GM18861 (cell line): Measurements from ENCODE around the gene CTDP1.

Experiments
- ATAC-seq: cut with Tn5 transposase; IDR thresholded peaks from one replicate; pipeline ENCODE4 v1.9.1; 2021; ENCODE audit not compliant: unreplicated experiment

CTDP1 gene

GRCh38 chr18:79643054-79643984 is 36.3 kb upstream of the CTDP1 start:
- no peak for ATAC-seq

GRCh38 chr18:79644006-79644665 is 35.5 kb upstream of the CTDP1 start:
- ATAC-seq = peak; percentile 83

GRCh38 chr18:79644666-79645057 is 34.9 kb upstream of the CTDP1 start:
- ATAC-seq = no peak

GRCh38 chr18:79645291-79645983 is 34.2 kb upstream of the CTDP1 start:
- ATAC-seq = no peak

GRCh38 chr18:79647307-79647706 is 32.3 kb upstream of the CTDP1 start:
- ATAC-seq = no peak

GRCh38 chr18:79650959-79651358 is 28.6 kb upstream of the CTDP1 start:
- ATAC-seq = no peak

GRCh38 chr18:79657342-79657996 is 22.1 kb upstream of the CTDP1 start:
- ATAC-seq = no peak

GRCh38 chr18:79658366-79658765 is 21.2 kb upstream of the CTDP1 start:
- no peak for ATAC-seq

- ATAC-seq = no peak
Observed at GRCh38 chr18:79659733-79660132, 19.9 kb upstream of the CTDP1 start.

GRCh38 chr18:79662034-79662433 is 17.6 kb upstream of the CTDP1 start:
- ATAC-seq = no peak

GRCh38 chr18:79662439-79662838 is 17.2 kb upstream of the CTDP1 start:
- ATAC-seq = no peak

GRCh38 chr18:79664525-79665125 is 15.0 kb upstream of the CTDP1 start:
- no peak for ATAC-seq

GRCh38 chr18:79668203-79668602 is 11.4 kb upstream of the CTDP1 start:
- ATAC-seq = no peak

- ATAC-seq = no peak
Observed at GRCh38 chr18:79672490-79673276, 6.9 kb upstream of the CTDP1 start.

- ATAC-seq = no peak
Observed at GRCh38 chr18:79677221-79677620, 2.4 kb upstream of the CTDP1 start.

- ATAC-seq = no peak
Observed at GRCh38 chr18:79677840-79678239, 1.8 kb upstream of the CTDP1 start.

GRCh38 chr18:79678665-79679551 is 695 bp upstream of the CTDP1 start:
- peak; percentile 91 for ATAC-seq

GRCh38 chr18:79680100-79680879 is 687 bp downstream of the CTDP1 start:
- ATAC-seq = no peak
